Measurements from ENCODE around the gene COL23A1.

Gene COL23A1

DNA sequence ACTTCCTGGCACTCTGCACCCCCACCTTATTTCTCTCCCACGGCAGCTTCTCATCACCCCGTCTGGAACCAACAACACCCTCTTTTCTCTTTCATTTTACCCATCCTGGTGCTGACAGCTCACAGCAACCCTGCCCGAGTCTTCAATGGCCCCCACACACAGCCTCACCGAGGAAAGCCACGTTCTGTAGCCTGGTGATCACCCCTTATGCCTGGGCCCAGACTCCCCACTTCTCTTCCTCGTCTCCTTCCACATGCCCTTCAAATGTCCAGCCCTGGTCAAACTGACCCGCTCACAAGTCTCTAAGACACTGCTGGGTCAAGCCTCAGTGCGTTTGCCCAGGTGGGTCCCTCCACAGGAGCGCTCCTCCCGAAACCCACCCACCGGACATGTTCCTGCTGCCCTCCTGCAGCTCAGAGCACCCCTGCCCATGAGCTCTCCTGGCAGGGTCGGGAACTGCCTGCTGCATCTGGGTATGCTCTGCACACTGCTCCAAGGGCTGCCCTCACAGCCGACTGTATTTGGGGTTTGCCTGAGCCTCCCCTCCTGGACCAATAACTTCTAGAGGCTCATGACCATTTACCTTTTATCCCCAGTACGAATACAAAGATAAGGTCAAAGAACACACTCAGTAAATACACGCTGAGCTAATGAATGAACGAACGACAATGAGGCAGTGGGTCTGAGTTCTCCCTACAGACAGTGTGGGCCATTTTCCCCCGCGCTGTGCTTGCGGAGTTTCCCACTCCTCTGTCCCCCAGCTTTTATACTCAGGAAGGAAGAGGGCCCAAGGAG lies 202.9 kb downstream of the COL23A1 start:
- no peak for DNase-seq

DNA sequence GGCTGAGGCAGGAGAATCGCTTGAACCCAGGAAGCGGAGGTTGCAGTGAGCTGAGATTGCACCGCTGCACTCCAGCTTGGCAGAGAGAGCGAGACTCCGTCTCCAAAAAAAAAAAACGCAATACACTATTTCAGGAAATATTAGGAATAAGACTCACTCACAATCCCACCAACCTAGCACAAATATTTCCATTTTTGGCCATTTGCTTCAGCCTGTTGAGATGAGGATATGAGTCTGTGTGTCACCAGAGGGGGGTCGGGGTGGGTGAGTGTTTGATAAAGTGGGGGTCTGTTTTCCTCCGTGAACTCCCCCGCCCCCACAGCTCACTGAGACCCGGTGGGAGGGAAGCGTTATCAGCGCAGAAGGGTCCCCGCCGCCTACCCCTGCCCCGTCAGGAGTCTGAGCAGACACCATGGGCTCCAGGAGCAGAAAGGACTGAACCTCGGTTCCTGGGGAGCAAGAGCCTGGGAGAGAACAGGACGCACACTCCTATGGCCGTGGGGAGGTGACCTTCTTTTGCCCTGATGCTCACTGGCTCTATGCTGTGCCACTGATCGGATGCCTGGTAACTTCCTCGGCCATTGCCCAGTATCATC lies 203.8 kb downstream of the COL23A1 start:
- no peak for DNase-seq

- no peak for DNase-seq
Measured at GRCh38 chr5:178385496-178385890, 204.7 kb downstream of the COL23A1 start.

- no peak for DNase-seq
Measured at GRCh38 chr5:178384816-178385495, 205.2 kb downstream of the COL23A1 start.

DNA sequence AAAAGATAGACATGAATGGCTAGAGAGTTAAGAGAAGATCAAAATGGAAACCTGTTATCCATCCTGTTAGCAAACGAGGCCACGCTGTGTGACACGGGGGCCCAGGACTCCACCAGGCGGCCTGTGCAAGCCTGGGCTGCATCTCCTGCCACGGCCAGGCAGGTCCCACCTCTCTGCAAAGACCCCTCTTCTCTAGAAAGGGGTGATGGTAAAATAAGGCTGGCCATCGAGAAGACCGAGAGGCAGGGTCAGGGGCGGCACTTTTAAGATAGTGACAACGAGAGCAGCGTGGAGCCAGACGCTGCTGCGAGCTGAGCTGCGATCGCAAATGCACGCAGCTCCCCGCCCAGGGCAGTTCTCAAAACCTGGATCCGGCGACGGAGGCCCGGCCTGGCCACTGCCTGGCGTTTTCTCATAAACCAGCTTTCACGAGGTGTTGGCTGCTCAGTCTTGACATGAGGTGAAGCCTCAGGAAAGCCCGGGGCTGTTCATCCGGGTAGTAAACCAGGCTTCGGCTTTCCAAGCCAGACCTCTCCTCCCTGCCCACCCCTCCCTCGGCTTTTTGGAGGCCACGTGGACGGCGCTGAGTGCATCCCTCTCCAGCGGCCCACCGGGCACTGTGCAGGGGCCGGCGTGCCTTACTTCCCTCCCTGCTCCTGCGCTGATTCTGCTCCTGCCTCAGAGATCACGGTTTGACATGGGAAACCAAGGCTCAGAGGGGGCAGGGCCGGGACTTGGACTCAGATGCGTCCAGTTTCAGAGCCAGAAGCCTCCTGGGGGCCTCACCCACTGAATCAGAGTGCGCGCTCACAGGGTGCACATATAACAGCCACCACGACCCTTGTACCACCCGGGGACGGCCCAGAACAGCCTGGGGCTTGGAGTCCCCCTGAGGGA lies 206.0 kb downstream of the COL23A1 start:
- no peak for DNase-seq

GRCh38 chr5:178383301-178383918 lies 206.8 kb downstream of the COL23A1 start:
- DNase-seq: no peak

- DNase-seq: no peak
Measured at GRCh38 chr5:178382754-178383164, 207.4 kb downstream of the COL23A1 start.

GRCh38 chr5:178381921-178382695 lies 208.1 kb downstream of the COL23A1 start:
- DNase-seq: no peak

GRCh38 chr5:178381206-178381605 lies 209.0 kb downstream of the COL23A1 start:
- DNase-seq: no peak

- DNase-seq: no peak
Measured at GRCh38 chr5:178380541-178381074, 209.6 kb downstream of the COL23A1 start.

DNA sequence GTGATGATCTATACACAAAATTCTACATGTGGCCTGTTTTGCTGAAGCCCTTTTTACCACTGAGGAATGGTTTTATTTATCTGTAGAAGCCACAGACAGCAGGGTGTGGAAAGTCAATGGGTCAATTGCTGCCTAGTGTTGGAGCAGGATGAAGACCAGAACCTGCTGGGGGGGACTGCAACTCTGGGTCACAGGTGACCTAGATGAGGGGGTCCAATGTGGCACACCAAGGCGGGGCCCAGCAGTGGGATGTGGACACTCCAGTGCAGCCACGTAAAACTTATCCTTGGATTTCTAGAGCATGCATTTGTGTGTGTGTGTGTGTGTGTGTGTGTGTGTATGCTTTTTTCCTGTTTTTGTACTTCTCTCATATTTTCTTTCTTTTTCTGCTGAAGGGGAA lies 210.1 kb downstream of the COL23A1 start:
- DNase-seq: no peak

DNA sequence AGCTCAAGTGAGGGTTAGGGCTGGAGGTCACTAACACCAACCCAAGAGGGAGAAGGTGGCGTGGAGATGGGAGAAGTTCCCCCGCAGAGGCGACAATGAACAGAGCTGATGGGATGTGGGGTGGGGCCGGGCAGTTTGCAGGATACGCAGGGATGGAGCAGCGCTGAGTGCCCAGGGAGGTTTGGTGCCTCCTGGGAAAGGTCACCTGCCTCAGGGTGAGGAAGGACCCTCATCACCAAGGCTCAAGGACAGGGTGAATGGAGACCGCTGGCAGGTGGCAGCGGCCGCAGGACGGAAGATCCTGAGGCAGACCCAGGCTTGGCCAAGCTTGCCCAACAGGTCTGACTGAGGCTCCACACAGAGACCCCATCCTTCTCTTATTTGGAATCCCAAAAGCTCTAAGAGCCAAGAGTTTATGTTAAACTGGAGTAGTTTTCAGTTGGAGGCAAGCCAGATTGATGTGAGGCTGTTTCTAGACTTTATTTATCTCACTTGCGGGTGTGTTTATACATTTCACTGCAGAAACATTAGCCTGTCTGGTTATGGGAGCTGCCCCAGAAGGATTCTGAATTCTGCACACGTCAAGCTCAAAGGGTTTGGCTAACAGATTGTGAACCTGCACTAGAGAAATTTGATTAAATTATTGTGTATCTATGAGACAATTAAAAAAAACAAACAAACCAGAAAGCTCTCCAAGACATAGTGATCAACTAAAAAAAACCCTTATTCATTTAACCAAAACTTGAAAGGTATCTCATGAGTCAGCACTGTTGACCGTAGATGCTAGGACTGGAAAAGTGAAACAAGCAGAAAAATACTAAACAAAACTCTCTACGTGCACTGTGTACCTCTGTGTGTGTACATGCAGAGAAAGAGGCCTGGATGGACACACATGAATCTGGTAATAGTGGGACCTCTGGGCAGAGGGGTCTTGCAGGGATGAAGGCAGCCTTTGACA lies 211.4 kb downstream of the COL23A1 start:
- no peak for DNase-seq

- DNase-seq: no peak
Measured at GRCh38 chr5:178377583-178378270, 212.5 kb downstream of the COL23A1 start.

DNA sequence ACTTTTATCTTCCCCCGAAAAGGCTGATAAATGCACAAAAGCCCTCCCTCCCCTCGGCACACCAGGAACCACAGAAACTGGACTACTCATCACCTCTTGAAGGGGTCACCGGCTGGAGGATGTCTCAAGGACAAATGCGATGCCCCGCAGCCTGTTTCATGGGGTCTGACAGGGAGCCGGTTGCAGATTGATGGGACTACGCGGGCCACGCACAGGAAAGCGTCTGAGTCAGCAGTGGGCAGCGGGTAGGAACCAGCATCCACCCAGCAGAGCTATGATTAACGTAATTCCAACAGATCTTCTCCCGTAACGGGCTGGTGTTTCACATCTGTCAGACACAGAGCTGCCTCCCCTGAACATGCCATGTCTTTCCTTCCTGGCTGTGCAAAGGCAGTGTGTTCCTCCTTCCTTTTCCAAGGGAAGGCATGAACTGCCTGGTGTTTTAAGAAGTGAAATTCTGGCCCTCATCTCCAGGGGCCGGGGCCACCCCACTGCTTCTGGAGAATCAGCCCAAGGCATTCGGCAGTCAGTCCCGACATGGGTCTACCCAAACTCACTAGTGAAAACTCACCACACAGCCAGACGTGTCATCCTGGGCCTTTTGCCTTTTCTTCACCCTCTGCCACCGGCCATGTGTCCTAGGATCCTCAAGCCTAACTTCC lies 213.1 kb downstream of the COL23A1 start:
- DNase-seq: no peak

DNA sequence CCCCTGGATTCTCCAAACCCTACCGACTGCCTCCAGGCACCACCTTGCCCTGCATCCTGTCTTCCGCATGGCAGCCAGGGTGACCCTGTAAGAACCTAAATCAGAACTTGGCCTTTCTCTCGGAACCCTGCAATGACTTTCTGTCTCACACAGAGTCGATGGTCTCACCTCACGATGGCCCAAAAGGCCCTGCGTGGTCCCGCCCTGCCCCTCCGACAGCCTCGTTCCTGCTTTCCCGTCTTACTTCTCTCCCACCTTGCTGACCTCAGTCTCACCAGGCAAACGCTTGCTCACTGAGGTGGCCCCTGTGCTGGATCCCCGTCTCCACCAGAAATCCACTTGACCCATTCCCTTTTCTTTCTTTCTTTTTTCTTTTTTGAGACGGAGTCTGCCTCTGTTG lies 214.8 kb downstream of the COL23A1 start:
- no peak for DNase-seq

DNA sequence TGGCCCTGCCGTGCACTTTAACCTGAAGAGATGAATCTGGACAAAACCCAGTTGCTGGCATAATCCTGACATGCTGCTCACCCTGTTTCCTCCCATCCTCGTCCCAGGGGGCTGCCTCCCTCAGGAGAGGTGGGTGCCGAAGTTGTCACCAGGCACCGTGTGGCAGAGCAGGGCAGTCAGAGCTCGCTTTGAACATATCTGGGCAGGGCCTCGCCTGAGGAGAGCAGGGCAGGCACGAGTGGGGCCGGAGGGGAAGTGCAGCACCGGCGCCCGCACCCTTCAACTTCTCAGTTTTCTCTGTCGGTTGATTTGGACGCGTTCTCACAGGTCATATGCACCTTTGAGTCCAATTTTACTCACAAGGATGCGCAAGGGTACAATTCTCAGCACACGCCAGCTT lies 216.5 kb downstream of the COL23A1 start:
- no peak for DNase-seq

DNA sequence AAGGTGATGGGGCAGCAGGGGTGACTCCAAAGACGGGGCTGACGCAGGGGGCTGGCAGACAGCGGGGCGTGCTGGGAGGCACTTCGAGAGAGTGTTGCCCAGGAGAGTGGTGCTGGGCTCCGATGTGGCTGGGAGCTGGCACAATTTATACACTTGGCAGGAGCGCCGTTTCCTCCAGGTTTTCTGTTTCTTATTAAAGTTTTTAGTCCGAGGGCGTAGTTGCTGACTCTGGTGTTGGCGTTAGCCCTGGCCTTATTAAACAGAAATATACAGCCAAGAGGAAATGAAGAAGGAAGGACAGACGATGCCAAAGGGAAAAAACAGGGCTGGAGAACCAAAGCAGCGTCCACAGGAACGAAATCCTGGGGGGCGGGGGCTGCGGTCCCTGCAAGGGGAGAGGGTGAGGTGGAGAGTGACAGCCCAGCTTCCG lies 218.0 kb downstream of the COL23A1 start:
- no peak for DNase-seq

DNA sequence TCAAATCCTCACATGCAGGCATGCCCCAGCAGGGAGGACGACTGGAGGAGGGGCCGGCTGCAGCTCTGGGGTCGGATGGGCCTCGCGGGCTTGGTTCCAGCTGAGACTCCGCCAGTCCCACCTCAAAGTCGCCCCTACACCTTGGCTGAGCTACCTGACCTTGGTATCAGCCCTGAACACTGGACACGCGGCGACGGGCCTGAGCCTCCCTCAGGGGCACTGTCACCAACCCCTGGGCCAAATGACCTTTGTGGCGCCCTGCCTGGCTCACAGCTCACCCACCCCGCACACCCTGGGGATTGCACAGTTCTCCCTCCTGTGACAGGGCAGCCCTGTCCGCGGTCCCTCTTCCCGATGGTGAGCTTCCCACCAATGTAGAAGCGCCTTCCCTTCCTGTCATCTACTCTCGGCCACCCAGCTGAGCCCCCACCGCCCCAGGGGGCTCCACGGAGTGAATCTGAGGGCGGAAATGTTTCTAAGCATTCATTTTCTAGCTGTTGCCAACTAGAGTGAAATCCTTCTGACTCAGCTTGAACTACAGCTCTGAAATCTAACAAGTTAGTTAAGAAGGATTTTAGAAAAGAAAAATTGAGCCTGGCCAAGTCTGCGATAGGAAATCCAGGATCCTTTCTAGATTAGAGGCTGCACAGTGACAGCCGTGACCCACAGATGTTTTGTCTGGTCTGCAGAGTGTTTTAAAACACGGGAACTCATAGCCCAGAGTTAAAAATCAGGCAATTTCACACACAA lies 218.7 kb downstream of the COL23A1 start:
- DNase-seq: no peak
